ENCODE results near the gene CRIP3.

- TF ChIP-seq POLR2A (IDR thresholded peaks at IDR 0.05; ENCODE audit: low read depth, low read length) (no peak), PAX5 (IDR thresholded peaks at IDR 0.05; ENCODE audit: insufficient read depth, low read length, severe bottlenecking) (no peak), TAF1 (IDR thresholded peaks at IDR 0.05; ENCODE audit: low read depth, low read length) (no peak)
These were observed 29.6 kb upstream of the CRIP3 start for GRCh38 chr6:43338243-43338642.
